ENCODE measurements around the gene PLD5.

PLD5 gene

DNA sequence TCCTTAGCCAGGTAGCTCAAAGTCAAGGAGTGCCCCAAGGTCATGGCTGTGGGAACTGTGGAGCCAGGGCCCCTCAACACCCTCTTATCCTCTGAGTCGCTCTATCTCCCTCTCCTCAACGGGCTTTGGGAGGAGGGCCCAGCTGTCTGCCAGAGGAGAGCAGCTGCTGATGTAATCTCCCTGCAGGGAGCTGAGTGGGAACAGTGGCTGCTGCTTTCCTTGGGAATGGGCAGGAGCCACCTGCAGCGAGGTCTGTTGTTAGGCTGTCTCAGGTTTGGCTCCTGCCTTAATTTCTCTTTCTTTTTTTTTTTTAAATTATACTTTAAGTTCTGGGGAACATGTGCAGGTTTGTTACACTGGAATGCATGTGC is 466.8 kb downstream of the PLD5 start:
- no peaks in the 10 kb centered on the region for H3K9me3 ChIP-seq (ENCODE audit: control insufficient read depth in 2 of 2, low read length in 2 of 2)
- H3K4me1 ChIP-seq (ENCODE audit: control insufficient read depth in 2 of 2, insufficient read depth in 2 of 2, low read length in 2 of 2) = no peaks in the 10 kb centered on the region
- no peaks in the 10 kb centered on the region for H3K36me3 ChIP-seq (ENCODE audit: control insufficient read depth in 2 of 2, insufficient read depth in 2 of 2, low read length in 2 of 2)
- no peak overlapping the region for H3K9ac ChIP-seq (ENCODE audit: low read depth in 1 of 2, low read length in 2 of 2)
- H3K27me3 ChIP-seq (ENCODE audit: control insufficient read depth in 2 of 2, insufficient read depth in 2 of 2, low read length in 2 of 2) = no peaks in the 10 kb centered on the region
- H3K4me3 ChIP-seq (ENCODE audit: low read length in 2 of 2) = no peak overlapping the region
- H3K27ac ChIP-seq (ENCODE audit: low read depth in 2 of 2, low read length in 2 of 2) = no peak overlapping the region

GRCh38 chr1:242056988-242057744 is 467.3 kb downstream of the PLD5 start:
- no peak overlapping the region for H3K27ac ChIP-seq (ENCODE audit: low read depth in 2 of 2, low read length in 2 of 2)
- H3K27me3 ChIP-seq (ENCODE audit: control insufficient read depth in 2 of 2, insufficient read depth in 2 of 2, low read length in 2 of 2) = no peaks in the 10 kb centered on the region
- H3K36me3 ChIP-seq (ENCODE audit: control insufficient read depth in 2 of 2, insufficient read depth in 2 of 2, low read length in 2 of 2) = no peaks in the 10 kb centered on the region
- H3K9me3 ChIP-seq (ENCODE audit: control insufficient read depth in 2 of 2, low read length in 2 of 2) = no peaks in the 10 kb centered on the region
- H3K4me1 ChIP-seq (ENCODE audit: control insufficient read depth in 2 of 2, insufficient read depth in 2 of 2, low read length in 2 of 2) = no peaks in the 10 kb centered on the region
- no peak overlapping the region for H3K4me3 ChIP-seq (ENCODE audit: low read length in 2 of 2)
- no peak overlapping the region for H3K9ac ChIP-seq (ENCODE audit: low read depth in 1 of 2, low read length in 2 of 2)

GRCh38 chr1:242055749-242056320 is 468.7 kb downstream of the PLD5 start:
- H3K4me1 ChIP-seq (ENCODE audit: control insufficient read depth in 2 of 2, insufficient read depth in 2 of 2, low read length in 2 of 2) = no peaks in the 10 kb centered on the region
- no peak overlapping the region for H3K4me3 ChIP-seq (ENCODE audit: low read length in 2 of 2)
- no peaks in the 10 kb centered on the region for H3K27me3 ChIP-seq (ENCODE audit: control insufficient read depth in 2 of 2, insufficient read depth in 2 of 2, low read length in 2 of 2)
- H3K36me3 ChIP-seq (ENCODE audit: control insufficient read depth in 2 of 2, insufficient read depth in 2 of 2, low read length in 2 of 2) = no peaks in the 10 kb centered on the region
- H3K27ac ChIP-seq (ENCODE audit: low read depth in 2 of 2, low read length in 2 of 2) = no peak overlapping the region
- no peak overlapping the region for H3K9ac ChIP-seq (ENCODE audit: low read depth in 1 of 2, low read length in 2 of 2)
- no peaks in the 10 kb centered on the region for H3K9me3 ChIP-seq (ENCODE audit: control insufficient read depth in 2 of 2, low read length in 2 of 2)

DNA sequence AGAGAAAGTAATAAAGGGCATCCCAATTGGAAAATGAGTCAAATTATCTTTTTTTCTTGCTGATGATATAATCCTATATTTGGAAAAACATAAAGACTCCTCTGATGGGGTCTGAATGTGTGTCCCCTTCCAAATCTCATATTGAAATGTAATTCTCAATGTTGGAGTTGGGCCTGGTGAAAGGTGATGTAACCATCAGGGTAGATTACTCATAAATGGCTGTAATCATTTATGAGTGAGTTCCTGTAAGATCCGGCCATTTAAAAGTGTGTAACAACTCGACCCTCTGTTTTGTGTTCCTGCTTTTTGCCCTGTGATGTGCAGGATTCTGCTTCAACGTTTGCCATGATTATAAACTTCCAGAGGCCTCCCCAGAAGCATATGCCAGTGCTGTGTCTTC is 481.3 kb downstream of the PLD5 start:
- H3K4me3 ChIP-seq (ENCODE audit: low read length in 2 of 2) = no peak overlapping the region
- no peak overlapping the region for H3K9ac ChIP-seq (ENCODE audit: low read depth in 1 of 2, low read length in 2 of 2)
- H3K36me3 ChIP-seq (ENCODE audit: control insufficient read depth in 2 of 2, insufficient read depth in 2 of 2, low read length in 2 of 2) = no peaks in the 10 kb centered on the region
- H3K9me3 ChIP-seq (ENCODE audit: control insufficient read depth in 2 of 2, low read length in 2 of 2) = no peaks in the 10 kb centered on the region
- H3K4me1 ChIP-seq (ENCODE audit: control insufficient read depth in 2 of 2, insufficient read depth in 2 of 2, low read length in 2 of 2) = no peaks in the 10 kb centered on the region
- no peak overlapping the region for H3K27ac ChIP-seq (ENCODE audit: low read depth in 2 of 2, low read length in 2 of 2)
- no peaks in the 10 kb centered on the region for H3K27me3 ChIP-seq (ENCODE audit: control insufficient read depth in 2 of 2, insufficient read depth in 2 of 2, low read length in 2 of 2)

- H3K27me3 ChIP-seq (ENCODE audit: control insufficient read depth in 2 of 2, insufficient read depth in 2 of 2, low read length in 2 of 2) = no peaks in the 10 kb centered on the region
- no peak overlapping the region for H3K9ac ChIP-seq (ENCODE audit: low read depth in 1 of 2, low read length in 2 of 2)
- H3K27ac ChIP-seq (ENCODE audit: low read depth in 2 of 2, low read length in 2 of 2) = no peak overlapping the region
- no peaks in the 10 kb centered on the region for H3K9me3 ChIP-seq (ENCODE audit: control insufficient read depth in 2 of 2, low read length in 2 of 2)
- no peak overlapping the region for H3K4me3 ChIP-seq (ENCODE audit: low read length in 2 of 2)
- no peaks in the 10 kb centered on the region for H3K4me1 ChIP-seq (ENCODE audit: control insufficient read depth in 2 of 2, insufficient read depth in 2 of 2, low read length in 2 of 2)
- no peaks in the 10 kb centered on the region for H3K36me3 ChIP-seq (ENCODE audit: control insufficient read depth in 2 of 2, insufficient read depth in 2 of 2, low read length in 2 of 2)
Measured at GRCh38 chr1:242034392-242034791, 490.1 kb downstream of the PLD5 start.

- Histone ChIP-seq H3K9ac (ENCODE audit: low read depth in 1 of 2, low read length in 2 of 2) (no peak overlapping the region), H3K4me3 (ENCODE audit: low read length in 2 of 2) (no peak overlapping the region), H3K9me3 (ENCODE audit: control insufficient read depth in 2 of 2, low read length in 2 of 2) (no peaks in the 10 kb centered on the region), H3K36me3 (ENCODE audit: control insufficient read depth in 2 of 2, insufficient read depth in 2 of 2, low read length in 2 of 2) (no peaks in the 10 kb centered on the region), H3K27ac (ENCODE audit: low read depth in 2 of 2, low read length in 2 of 2) (no peak overlapping the region), H3K4me1 (ENCODE audit: control insufficient read depth in 2 of 2, insufficient read depth in 2 of 2, low read length in 2 of 2) (no peaks in the 10 kb centered on the region), H3K27me3 (ENCODE audit: control insufficient read depth in 2 of 2, insufficient read depth in 2 of 2, low read length in 2 of 2) (no peaks in the 10 kb centered on the region)
Measured at GRCh38 chr1:242033447-242033846, 491.1 kb downstream of the PLD5 start.

All from mucosa of rectum (tissue), 2 donors.